Parathyroid adenoma (tissue), 2 donors: ENCODE results near the gene LSAMP.

Experiments
- H2AFZ ChIP-seq: fragments of 300-600 bp; sonication (generic); one replicate; pipeline ENCODE4 v1.7.0; 2017; ENCODE audit warnings: antibody characterized with exemption, mild to moderate bottlenecking
- H3K27ac ChIP-seq: fragments of 300-600 bp; sonication (generic); one replicate; pipeline ENCODE4 v1.7.0; 2017
- H3K27me3 ChIP-seq: fragments of 300-600 bp; sonication (generic); one replicate; pipeline ENCODE4 v1.7.0; 2017; ENCODE audit warnings: low read length; ENCODE audit not compliant: control insufficient read depth, insufficient read depth
- H3K36me3 ChIP-seq: fragments of 300-600 bp; sonication (generic); one replicate; pipeline ENCODE4 v1.7.0; 2017; ENCODE audit warnings: low read length; ENCODE audit not compliant: control insufficient read depth, insufficient read depth
- H3K4me1 ChIP-seq: fragments of 300-600 bp; sonication (generic); one replicate; pipeline ENCODE4 v1.7.0; 2017; ENCODE audit warnings: control low read depth
- H3K4me2 ChIP-seq: fragments of 300-600 bp; sonication (generic); one replicate; pipeline ENCODE4 v1.7.0; 2017; ENCODE audit warnings: low read length
- H3K4me3 ChIP-seq: fragments of 300-600 bp; sonication (generic); one replicate; pipeline ENCODE4 v1.7.0; 2017; ENCODE audit warnings: low read depth, low read length
- H3K79me2 ChIP-seq: fragments of 300-600 bp; sonication (generic); one replicate; pipeline ENCODE4 v1.7.0; 2017; ENCODE audit warnings: control low read depth
- H3K9ac ChIP-seq: fragments of 300-600 bp; sonication (generic); one replicate; pipeline ENCODE4 v1.7.0; 2017; ENCODE audit warnings: mild to moderate bottlenecking
- H3K9me3 ChIP-seq: fragments of 300-600 bp; sonication (generic); one replicate; pipeline ENCODE4 v1.7.0; 2017; ENCODE audit warnings: low read length; ENCODE audit not compliant: control insufficient read depth
- TF ChIP-seq, protein P1 (sequence below): fragments of 300-600 bp; sonication (generic); IDR thresholded peaks from one replicate; pipeline ENCODE4 v1.7.0; 2017; ENCODE audit warnings: antibody characterized with exemption, mild to moderate bottlenecking
- donor health status: primary hyperparathyroidism.

LSAMP gene

DNA sequence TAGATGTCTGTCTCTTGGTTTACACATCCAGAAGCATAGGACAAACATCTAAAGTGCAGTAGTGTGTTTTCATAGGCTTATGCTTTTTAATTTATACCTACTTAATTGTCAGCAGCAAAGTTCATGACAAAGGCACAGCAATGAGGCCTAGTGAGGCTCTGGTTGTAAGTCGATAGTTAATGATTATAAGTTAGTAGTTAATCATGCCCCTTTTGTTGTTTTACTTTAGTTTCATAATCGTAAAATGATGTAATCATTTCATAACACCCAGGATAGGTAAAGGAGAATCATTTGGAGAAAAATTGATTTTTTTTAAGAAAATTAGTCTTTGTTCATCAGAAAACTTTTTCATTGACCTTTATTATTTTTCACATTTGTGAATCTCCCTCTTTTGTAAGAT lies 351.9 kb downstream of the LSAMP start:
- TF ChIP-seq, protein P1, sequence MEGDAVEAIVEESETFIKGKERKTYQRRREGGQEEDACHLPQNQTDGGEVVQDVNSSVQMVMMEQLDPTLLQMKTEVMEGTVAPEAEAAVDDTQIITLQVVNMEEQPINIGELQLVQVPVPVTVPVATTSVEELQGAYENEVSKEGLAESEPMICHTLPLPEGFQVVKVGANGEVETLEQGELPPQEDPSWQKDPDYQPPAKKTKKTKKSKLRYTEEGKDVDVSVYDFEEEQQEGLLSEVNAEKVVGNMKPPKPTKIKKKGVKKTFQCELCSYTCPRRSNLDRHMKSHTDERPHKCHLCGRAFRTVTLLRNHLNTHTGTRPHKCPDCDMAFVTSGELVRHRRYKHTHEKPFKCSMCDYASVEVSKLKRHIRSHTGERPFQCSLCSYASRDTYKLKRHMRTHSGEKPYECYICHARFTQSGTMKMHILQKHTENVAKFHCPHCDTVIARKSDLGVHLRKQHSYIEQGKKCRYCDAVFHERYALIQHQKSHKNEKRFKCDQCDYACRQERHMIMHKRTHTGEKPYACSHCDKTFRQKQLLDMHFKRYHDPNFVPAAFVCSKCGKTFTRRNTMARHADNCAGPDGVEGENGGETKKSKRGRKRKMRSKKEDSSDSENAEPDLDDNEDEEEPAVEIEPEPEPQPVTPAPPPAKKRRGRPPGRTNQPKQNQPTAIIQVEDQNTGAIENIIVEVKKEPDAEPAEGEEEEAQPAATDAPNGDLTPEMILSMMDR, result no peak
- Histone ChIP-seq H3K9me3 (no peaks in the 10 kb centered on the region), H3K4me1 (no peaks in the 10 kb centered on the region), H3K4me2 (no peak overlapping the region), H3K36me3 (no peaks in the 10 kb centered on the region), H3K9ac (no peak overlapping the region), H3K27me3 (no peaks in the 10 kb centered on the region), H3K79me2 (no peaks in the 10 kb centered on the region), H3K4me3 (no peak overlapping the region), H3K27ac (no peak overlapping the region), H2AFZ (no peak overlapping the region)

DNA sequence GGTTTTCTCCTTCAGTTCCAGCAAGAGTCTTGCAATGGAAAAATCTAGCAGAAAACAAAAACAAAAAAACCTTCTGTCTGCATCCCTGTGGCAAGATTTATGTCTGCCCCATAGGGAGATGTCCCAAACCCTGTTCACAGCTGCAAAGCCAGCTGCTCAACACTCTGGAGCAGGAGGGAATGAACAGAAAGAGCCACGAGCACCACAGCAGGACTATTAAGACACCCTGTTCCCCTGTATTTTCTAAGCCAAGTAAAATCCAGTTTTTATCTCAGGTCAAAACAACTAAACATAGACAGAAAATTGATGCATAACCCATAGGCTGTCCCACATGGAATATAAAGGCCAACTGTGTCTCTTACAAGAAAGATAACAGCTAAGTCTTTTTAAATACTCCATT lies 357.9 kb downstream of the LSAMP start:
- Histone ChIP-seq H3K27me3 (no peaks in the 10 kb centered on the region), H3K79me2 (no peaks in the 10 kb centered on the region), H3K4me2 (no peak overlapping the region), H3K4me1 (no peaks in the 10 kb centered on the region), H3K4me3 (no peak overlapping the region), H3K27ac (no peak overlapping the region), H3K9ac (no peak overlapping the region), H2AFZ (no peak overlapping the region), H3K9me3 (no peaks in the 10 kb centered on the region), H3K36me3 (no peaks in the 10 kb centered on the region)
- TF ChIP-seq, protein P1, result no peak

- Histone ChIP-seq H3K79me2 (no peaks in the 10 kb centered on the region), H3K27me3 (no peaks in the 10 kb centered on the region), H3K9ac (no peak overlapping the region), H3K4me1 (no peaks in the 10 kb centered on the region), H3K4me2 (no peak overlapping the region), H3K9me3 (no peaks in the 10 kb centered on the region), H3K4me3 (no peak overlapping the region), H3K36me3 (no peaks in the 10 kb centered on the region), H2AFZ (no peak overlapping the region), H3K27ac (no peak overlapping the region)
- TF ChIP-seq, protein P1, result no peak
These were observed 360.1 kb downstream of the LSAMP start for GRCh38 chr3:116084999-116085791.

GRCh38 chr3:116083683-116084082 lies 361.6 kb downstream of the LSAMP start:
- no peaks in the 10 kb centered on the region for H3K9me3 ChIP-seq
- H3K4me2 ChIP-seq, result no peak overlapping the region
- H3K4me3 ChIP-seq, result no peak overlapping the region
- no peaks in the 10 kb centered on the region for H3K4me1 ChIP-seq
- no peak overlapping the region for H3K9ac ChIP-seq
- H3K27ac ChIP-seq, result no peak overlapping the region
- TF ChIP-seq, protein P1, result no peak
- no peaks in the 10 kb centered on the region for H3K79me2 ChIP-seq
- H3K27me3 ChIP-seq, result no peaks in the 10 kb centered on the region
- H3K36me3 ChIP-seq, result no peaks in the 10 kb centered on the region
- no peak overlapping the region for H2AFZ ChIP-seq

- H3K4me2 ChIP-seq, result no peak overlapping the region
- H2AFZ ChIP-seq, result no peak overlapping the region
- H3K36me3 ChIP-seq, result no peaks in the 10 kb centered on the region
- TF ChIP-seq, protein P1, result no peak
- H3K27me3 ChIP-seq, result no peaks in the 10 kb centered on the region
- H3K9me3 ChIP-seq, result no peaks in the 10 kb centered on the region
- no peaks in the 10 kb centered on the region for H3K4me1 ChIP-seq
- no peak overlapping the region for H3K27ac ChIP-seq
- no peak overlapping the region for H3K9ac ChIP-seq
- no peak overlapping the region for H3K4me3 ChIP-seq
- no peaks in the 10 kb centered on the region for H3K79me2 ChIP-seq
These were observed 366.7 kb downstream of the LSAMP start for GRCh38 chr3:116078561-116078960.
